CD8-positive, alpha-beta memory T cell (primary cell): ENCODE results near the gene TSSC4. TPM values are rescaled to one million over a fixed set of nuclear protein-coding genes. Genes with fewer than 3 reads are reported as not detected.

Source experiments
- CTCF ChIA-PET: fragments of 350-600 bp; sonication (Branson Sonifier 250); formaldehyde crosslinking; loops from one replicate; lab custom pipeline; 2021; ENCODE audit warnings: antibody characterized with exemption; lab: Charles Lee
- POLR2A ChIA-PET: fragments of 350-600 bp; sonication (Branson Sonifier 250); formaldehyde crosslinking; loops from one replicate; lab custom pipeline; 2021; ENCODE audit warnings: antibody characterized with exemption; lab: Charles Lee
- DNase-seq, 5 donors: peaks; one replicate each; pipeline versions ENCODE4 v3.0.0 to v3.0.0-alpha.2; 2020 to 2022; ENCODE audit warnings: mixed read lengths in 1 of 5
- H3K27ac ChIP-seq: one replicate; pipeline ENCODE4 v1.7.0; 2013; ENCODE audit warnings: low read depth, mild to moderate bottlenecking, low read length, moderate library complexity
- H3K27me3 ChIP-seq: 2 replicates; pipeline ENCODE4 v1.7.0; 2013; ENCODE audit warnings: low read length, mild to moderate bottlenecking; ENCODE audit not compliant: insufficient read depth, poor library complexity, severe bottlenecking
- H3K36me3 ChIP-seq: 2 replicates; pipeline ENCODE4 v1.7.0; 2013; ENCODE audit warnings: mild to moderate bottlenecking, low read length, moderate library complexity; ENCODE audit not compliant: insufficient read depth
- H3K4me1 ChIP-seq: 2 replicates; pipeline ENCODE4 v1.7.0; 2013; ENCODE audit warnings: mild to moderate bottlenecking, low read length, moderate library complexity; ENCODE audit not compliant: insufficient read depth
- H3K4me3 ChIP-seq: 2 replicates; pipeline ENCODE4 v1.7.0; 2013; ENCODE audit warnings: mild to moderate bottlenecking, low read length
- H3K9me3 ChIP-seq: 2 replicates; pipeline ENCODE4 v1.7.0; 2013; ENCODE audit warnings: mild to moderate bottlenecking, low read length
- H3K27ac Mint-ChIP-seq, 8 donors: one replicate each; pipeline ENCODE4 v1.8.0; 2020 to 2021; ENCODE audit warnings: mixed read lengths in 8 of 8, mild to moderate bottlenecking in 6 of 8, inconsistent platforms in 3 of 8, moderate library complexity in 3 of 8
- H3K27me3 Mint-ChIP-seq, 2 donors: one replicate each; pipeline ENCODE4 v1.8.0; 2020 to 2021; ENCODE audit warnings: mixed read lengths in 2 of 2, mild to moderate bottlenecking in 1 of 2, moderate library complexity in 1 of 2
- H3K36me3 Mint-ChIP-seq, 3 donors: one replicate each; pipeline ENCODE4 v1.8.0; 2020 to 2021; ENCODE audit warnings: mixed read lengths in 3 of 3, inconsistent platforms in 1 of 3, mild to moderate bottlenecking in 1 of 3
- H3K4me1 Mint-ChIP-seq, 3 donors: one replicate each; pipeline ENCODE4 v1.8.0; 2020 to 2021; ENCODE audit warnings: mixed read lengths in 3 of 3, inconsistent platforms in 1 of 3, mild to moderate bottlenecking in 1 of 3
- H3K4me3 Mint-ChIP-seq, 7 donors: one replicate each; pipeline ENCODE4 v1.8.0; 2020 to 2021; ENCODE audit warnings: mixed read lengths in 7 of 7, mild to moderate bottlenecking in 6 of 7, moderate library complexity in 4 of 7, inconsistent platforms in 2 of 7
- H3K9me3 Mint-ChIP-seq, 5 donors: one replicate each; pipeline ENCODE4 v1.8.0; 2020 to 2022; ENCODE audit warnings: mixed read lengths in 5 of 5, mild to moderate bottlenecking in 3 of 5, moderate library complexity in 2 of 5, inconsistent platforms in 1 of 5
- polyA plus RNA-seq: library from polyadenylated mRNA; unstranded; fragments of 300-500 nt; fragmentation: Illumina TruSeq; gene quantifications from one replicate; pipeline ENCODE4 v1.2.3, GENCODE V29; 2021
- total RNA-seq, 2 experiments: library from RNA; stranded (reverse); gene quantifications; one replicate each; pipeline ENCODE4 v1.2.3, GENCODE V29; 2021

The TSSC4 gene
- total and polyA plus RNA-seq, 3 experiments from 2014 or later = 79.6 to 85.6 (median 84.1) TPM

GRCh38 chr11:2445746-2446551 is 45.4 kb downstream of the TSSC4 start:
- no peaks in the 10 kb centered on the region for H3K36me3 ChIP-seq
- H3K27ac Mint-ChIP-seq = peak overlapping the region in 2 of 8 donors; percentile 52 to 56
- peak in 1 of 5 donors; percentile 44 for DNase-seq
- peaks cover 5 to 7% of the 10 kb centered on the region in 2 donors for H3K27me3 Mint-ChIP-seq
- H3K36me3 Mint-ChIP-seq = no peaks in the 10 kb centered on the region
- ChIA-PET CTCF (interaction anchor here (1.0 to 2.1 kb wide), 4 partner anchors 18 to 85 kb away, joined by 3 to 8 read pairs (median 4); no protein-coding TSS in a partner anchor), POLR2A (no interaction called here)
- no peaks in the 10 kb centered on the region for H3K9me3 Mint-ChIP-seq
- H3K4me1 ChIP-seq = peaks cover 56% of the 10 kb centered on the region
- no peak overlapping the region for H3K27ac ChIP-seq
- no peaks in the 10 kb centered on the region for H3K27me3 ChIP-seq
- H3K9me3 ChIP-seq = no peaks in the 10 kb centered on the region
- peak overlapping the region; percentile 84 to 93 (median 87) for H3K4me3 Mint-ChIP-seq
- peak overlapping the region; percentile 25 for H3K4me3 ChIP-seq
- peaks cover 31 to 46% (median 33%) of the 10 kb centered on the region in 3 donors for H3K4me1 Mint-ChIP-seq

- POLR2A ChIA-PET = no interaction called here
- H3K27ac Mint-ChIP-seq = peak overlapping the region in 2 of 8 donors; percentile 55 to 82
- no peak overlapping the region for H3K27ac ChIP-seq
Measured at GRCh38 chr11:2446590-2447252, 46.2 kb downstream of the TSSC4 start.

DNA sequence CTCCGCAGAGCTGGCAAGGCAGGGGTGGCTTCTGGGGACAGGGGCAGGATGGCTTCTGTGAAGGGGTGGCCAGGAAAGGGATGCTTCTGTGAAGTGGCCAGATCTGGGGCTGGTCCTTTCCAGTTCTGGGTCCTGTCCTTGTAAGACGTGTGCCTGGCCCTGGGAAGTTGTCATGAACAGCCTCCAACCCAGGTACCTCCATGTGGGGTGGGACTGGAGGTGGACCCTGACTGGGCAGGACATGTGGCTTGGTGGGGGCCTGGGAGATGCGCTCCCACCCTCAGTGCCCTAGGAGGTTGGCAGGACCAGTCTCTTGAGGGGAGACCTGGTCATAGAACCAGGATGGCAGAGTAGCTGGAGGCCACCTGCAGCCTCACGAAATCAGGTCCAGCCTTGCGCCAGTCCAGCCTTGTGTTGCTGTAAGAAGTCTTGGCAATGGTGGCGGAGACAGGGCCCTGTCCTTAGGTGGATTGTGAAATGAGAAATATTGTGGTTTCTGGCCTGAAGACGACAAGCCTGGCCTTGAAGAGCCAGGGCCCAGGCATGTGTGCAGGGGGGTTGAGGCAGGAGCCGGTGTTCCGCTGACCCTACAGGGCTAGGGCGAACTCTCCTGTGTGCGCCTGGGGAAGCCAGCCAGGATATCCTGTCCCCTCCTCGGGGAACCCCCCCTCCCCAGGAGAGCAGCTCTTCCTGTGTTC is 46.9 kb downstream of the TSSC4 start:
- no peaks in the 10 kb centered on the region for H3K27me3 ChIP-seq
- H3K4me1 Mint-ChIP-seq = peaks cover 27 to 40% (median 29%) of the 10 kb centered on the region in 3 donors
- H3K36me3 ChIP-seq = no peaks in the 10 kb centered on the region
- peaks cover 5 to 7% of the 10 kb centered on the region in 2 donors for H3K27me3 Mint-ChIP-seq
- no peaks in the 10 kb centered on the region for H3K36me3 Mint-ChIP-seq
- H3K9me3 ChIP-seq = no peaks in the 10 kb centered on the region
- peak in 1 of 5 donors; percentile 36 for DNase-seq
- H3K9me3 Mint-ChIP-seq = no peaks in the 10 kb centered on the region
- peak overlapping the region; percentile 60 to 84 (median 71) for H3K4me3 Mint-ChIP-seq
- peak overlapping the region in 2 of 8 donors; percentile 55 to 82 for H3K27ac Mint-ChIP-seq
- ChIA-PET POLR2A (no interaction called here), CTCF (interaction anchor here (0.8 to 1.2 kb wide), 3 partner anchors 84 to 441 kb away, joined by 3 read pairs; no protein-coding TSS in a partner anchor)
- H3K4me1 ChIP-seq = peaks cover 54% of the 10 kb centered on the region
- H3K27ac ChIP-seq = no peak overlapping the region
- peak overlapping the region; percentile 25 for H3K4me3 ChIP-seq

More at GRCh38 chr11:2446590-2447252, 46.2 kb downstream of the TSSC4 start:
- peaks cover 31 to 46% (median 33%) of the 10 kb centered on the region in 3 donors for H3K4me1 Mint-ChIP-seq
- CTCF ChIA-PET = interaction anchor here (1.6 to 2.1 kb wide), 2 partner anchors 76 to 84 kb away, joined by 3 to 8 read pairs; no protein-coding TSS in a partner anchor
- H3K9me3 Mint-ChIP-seq = no peaks in the 10 kb centered on the region
- H3K27me3 ChIP-seq = no peaks in the 10 kb centered on the region
- peak overlapping the region; percentile 67 to 93 (median 72) for H3K4me3 Mint-ChIP-seq
- H3K36me3 ChIP-seq = no peaks in the 10 kb centered on the region
- peaks cover 5 to 7% of the 10 kb centered on the region in 2 donors for H3K27me3 Mint-ChIP-seq
- peak in 1 of 5 donors; percentile 38 for DNase-seq
- H3K4me3 ChIP-seq = peak overlapping the region; percentile 25
- no peaks in the 10 kb centered on the region for H3K9me3 ChIP-seq
- no peaks in the 10 kb centered on the region for H3K36me3 Mint-ChIP-seq
- peaks cover 56% of the 10 kb centered on the region for H3K4me1 ChIP-seq

- Mint-ChIP-seq H3K9me3 (no peaks in the 10 kb centered on the region), H3K27ac (no peak overlapping the region), H3K4me1 (peaks cover 20 to 33% (median 22%) of the 10 kb centered on the region in 3 donors), H3K4me3 (peak overlapping the region in 5 of 7 donors; percentile 60 to 83 (median 68)), H3K36me3 (peaks cover 0 to 4% (median 0%) of the 10 kb centered on the region in 3 donors), H3K27me3 (peaks cover 5 to 7% of the 10 kb centered on the region in 2 donors)
- Histone ChIP-seq H3K36me3 (no peaks in the 10 kb centered on the region), H3K27me3 (no peaks in the 10 kb centered on the region), H3K27ac (no peak overlapping the region), H3K4me3 (no peak overlapping the region), H3K9me3 (no peaks in the 10 kb centered on the region), H3K4me1 (peaks cover 47% of the 10 kb centered on the region)
- ChIA-PET POLR2A (no interaction called here), CTCF (interaction anchor here (0.8 to 1.2 kb wide), 3 partner anchors 83 to 440 kb away, joined by 3 read pairs; no protein-coding TSS in a partner anchor)
- DNase-seq = peak in 1 of 5 donors; percentile 42
Measured at GRCh38 chr11:2447951-2448650, 47.6 kb downstream of the TSSC4 start.

DNA sequence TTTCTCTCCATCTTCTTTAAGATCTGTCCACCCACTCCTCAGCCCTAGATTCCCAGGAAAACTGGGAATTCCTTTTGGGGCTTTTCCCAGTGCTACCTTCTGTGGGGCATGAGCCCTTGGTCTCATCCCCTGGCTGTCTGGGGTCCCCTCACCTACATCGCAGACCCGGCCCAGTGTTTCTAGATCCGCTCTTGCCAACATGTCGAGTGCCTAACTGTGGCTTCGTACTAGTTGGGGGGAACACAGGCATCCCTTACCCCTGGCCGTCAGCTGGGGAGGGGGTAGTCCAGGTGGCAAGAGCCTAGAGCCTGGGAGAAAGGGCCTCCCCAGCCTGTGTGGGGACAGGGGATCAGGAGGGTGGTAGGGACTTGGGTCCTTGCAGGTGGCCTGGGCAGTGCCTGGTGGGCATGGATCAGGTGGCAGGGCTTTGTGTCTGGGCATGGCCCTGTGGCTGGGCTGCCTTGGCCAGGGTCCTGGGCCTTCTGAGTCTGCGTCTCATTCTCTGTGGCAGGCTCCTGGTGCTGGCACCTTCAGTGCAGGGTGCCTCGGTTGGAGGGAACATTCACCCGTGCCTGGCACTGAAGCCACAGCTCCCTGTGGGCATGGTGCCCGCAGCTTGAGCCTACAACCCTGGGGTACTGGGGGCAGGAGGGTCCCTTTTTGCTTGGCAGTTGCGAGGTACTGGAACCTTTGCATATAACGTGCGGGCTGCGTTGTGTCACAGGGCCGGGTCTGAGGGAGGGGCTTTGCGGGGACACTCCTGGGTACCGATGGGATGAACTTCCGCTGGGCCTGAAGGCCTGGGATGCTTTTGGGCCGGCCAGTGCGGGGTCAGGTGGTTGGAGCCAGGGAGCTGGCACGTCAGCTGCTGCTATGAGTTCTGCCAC is 48.4 kb downstream of the TSSC4 start:
- H3K27ac ChIP-seq = no peak overlapping the region
- no peaks in the 10 kb centered on the region for H3K9me3 Mint-ChIP-seq
- peaks cover 5 to 7% of the 10 kb centered on the region in 2 donors for H3K27me3 Mint-ChIP-seq
- no peaks in the 10 kb centered on the region for H3K27me3 ChIP-seq
- ChIA-PET POLR2A (no interaction called here), CTCF (interaction anchor here (1.3 kb wide), 1 partner anchor 84 kb away, joined by 4 read pairs; no protein-coding TSS in a partner anchor)
- H3K4me1 ChIP-seq = peaks cover 39% of the 10 kb centered on the region
- no peak overlapping the region for H3K4me3 ChIP-seq
- no peaks in the 10 kb centered on the region for H3K36me3 ChIP-seq
- H3K9me3 ChIP-seq = no peaks in the 10 kb centered on the region
- no peak overlapping the region for H3K4me3 Mint-ChIP-seq
- DNase-seq = peak in 1 of 5 donors; percentile 42
- H3K36me3 Mint-ChIP-seq = peaks cover 0 to 4% (median 0%) of the 10 kb centered on the region in 3 donors
- peaks cover 15 to 26% (median 17%) of the 10 kb centered on the region in 3 donors for H3K4me1 Mint-ChIP-seq
- H3K27ac Mint-ChIP-seq = no peak overlapping the region

- H3K27me3 Mint-ChIP-seq = peaks cover 5 to 7% of the 10 kb centered on the region in 2 donors
Measured at GRCh38 chr11:2449548-2450320, 49.2 kb downstream of the TSSC4 start.

More at GRCh38 chr11:2449548-2450320, 49.2 kb downstream of the TSSC4 start:
- CTCF ChIA-PET = interaction anchor here (0.6 to 1.3 kb wide), 4 partner anchors 22 to 84 kb away, joined by 3 to 4 read pairs (median 3); no protein-coding TSS in a partner anchor
- DNase-seq = peak in 1 of 5 donors; percentile 44
- Histone ChIP-seq H3K27ac (no peak overlapping the region), H3K4me1 (peaks cover 36% of the 10 kb centered on the region), H3K36me3 (no peaks in the 10 kb centered on the region), H3K9me3 (no peaks in the 10 kb centered on the region), H3K4me3 (no peak overlapping the region), H3K27me3 (no peaks in the 10 kb centered on the region)
- peaks cover 0 to 4% (median 0%) of the 10 kb centered on the region in 3 donors for H3K36me3 Mint-ChIP-seq
- H3K4me3 Mint-ChIP-seq = no peak overlapping the region
- POLR2A ChIA-PET = no interaction called here
- H3K27ac Mint-ChIP-seq = no peak overlapping the region
- H3K9me3 Mint-ChIP-seq = no peaks in the 10 kb centered on the region
- peaks cover 15 to 26% (median 17%) of the 10 kb centered on the region in 3 donors for H3K4me1 Mint-ChIP-seq
